ENCODE measurements around the gene SND1. TPM values are rescaled to one million over a fixed set of nuclear protein-coding genes. Genes with fewer than 3 reads are reported as not detected.

Gene SND1
- total RNA-seq, 4 donors from 2014 or later: 84.2 to 98.8 (median 93.4) TPM

GRCh38 chr7:128131115-128131514, 479.1 kb downstream of the SND1 start:
- Histone ChIP-seq H3K27me3 (peaks cover 0 to 82% (median 6%) of the 10 kb centered on the region in 4 donors), H3K4me1 (peaks cover 10 to 19% (median 14%) of the 10 kb centered on the region in 3 donors), H3K9me3 (no peaks in the 10 kb centered on the region), H3K4me3 (no peak overlapping the region), H3K36me3 (no peaks in the 10 kb centered on the region), H3K27ac (no peak overlapping the region)
- intact Hi-C loops (cut with DNase I): loop anchor here (5.0 to 10.0 kb wide), 2 partner anchors 86 to 416 kb away; no protein-coding TSS in a partner anchor
- 68 to 92% methylated on average over 2 of the region's 2 CpGs for WGBS, 2 donors
- no peak for TF ChIP-seq CTCF (IDR thresholded peaks at IDR 0.05)
- TF ChIP-seq POLR2A (IDR thresholded peaks at IDR 0.05): no peak
- no peak for DNase-seq

GRCh38 chr7:128131731-128132130, 479.7 kb downstream of the SND1 start:
- peaks cover 0 to 87% (median 6%) of the 10 kb centered on the region in 4 donors for H3K27me3 ChIP-seq
- TF ChIP-seq POLR2A (IDR thresholded peaks at IDR 0.05) (no peak), CTCF (IDR thresholded peaks at IDR 0.05) (no peak)

GRCh38 chr7:128132426-128133069, 480.6 kb downstream of the SND1 start:
- Histone ChIP-seq H3K36me3 (no peaks in the 10 kb centered on the region), H3K27ac (no peak overlapping the region), H3K9me3 (no peaks in the 10 kb centered on the region), H3K4me1 (peaks cover 10 to 23% (median 18%) of the 10 kb centered on the region in 3 donors), H3K27me3 (peaks cover 0 to 87% (median 8%) of the 10 kb centered on the region in 4 donors), H3K4me3 (no peak overlapping the region)
- no peak for DNase-seq
- TF ChIP-seq POLR2A (IDR thresholded peaks at IDR 0.05) (no peak), CTCF (IDR thresholded peaks at IDR 0.05) (no peak)
- intact Hi-C loops (cut with DNase I): loop anchor here (5.0 to 10.0 kb wide), 2 partner anchors 85 to 418 kb away; no protein-coding TSS in a partner anchor
- 62 to 75% methylated on average over 9 of the region's 9 CpGs for whole genome bisulfite sequencing, 2 donors

More at GRCh38 chr7:128131731-128132130, 479.7 kb downstream of the SND1 start:
- DNase-seq: no peak
- 67 to 69% methylated on average over 4 of the region's 4 CpGs for WGBS, 2 donors
- intact Hi-C loops (cut with DNase I): loop anchor here (5.0 to 10.0 kb wide), 2 partner anchors 86 to 417 kb away; no protein-coding TSS in a partner anchor
- Histone ChIP-seq H3K4me1 (peaks cover 10 to 23% (median 18%) of the 10 kb centered on the region in 3 donors), H3K4me3 (no peak overlapping the region), H3K36me3 (no peaks in the 10 kb centered on the region), H3K27ac (no peak overlapping the region), H3K9me3 (no peaks in the 10 kb centered on the region)

- 3 to 30% methylated on average over 1 to 4 of the region's 6 CpGs for WGBS, 2 donors
- Histone ChIP-seq H3K4me3 (peak overlapping the region; percentile 32 to 73 (median 52)), H3K9me3 (no peaks in the 10 kb centered on the region), H3K4me1 (peaks cover 10 to 23% (median 18%) of the 10 kb centered on the region in 3 donors), H3K27me3 (peaks cover 0 to 94% (median 8%) of the 10 kb centered on the region in 4 donors), H3K36me3 (no peaks in the 10 kb centered on the region), H3K27ac (no peak overlapping the region)
- TF ChIP-seq CTCF (IDR thresholded peaks at IDR 0.05) (no peak), POLR2A (IDR thresholded peaks at IDR 0.05) (no peak)
- DNase-seq: no peak
- intact Hi-C loops (cut with DNase I): loop anchor here (5.0 to 10.0 kb wide), 2 partner anchors 72 to 420 kb away; no protein-coding TSS in a partner anchor
These were observed 483.1 kb downstream of the SND1 start for GRCh38 chr7:128135159-128135514.

GRCh38 chr7:128135515-128136214, 483.7 kb downstream of the SND1 start:
- WGBS, 2 donors: 0 to 1% methylated on average over 10 to 20 of the region's 57 CpGs
- H3K36me3 ChIP-seq: no peaks in the 10 kb centered on the region
- H3K4me3 ChIP-seq: peak overlapping the region; percentile 32 to 73 (median 52)
- intact Hi-C loops (cut with DNase I): loop anchor here (5.0 to 10.0 kb wide), 2 partner anchors 72 to 421 kb away; no protein-coding TSS in a partner anchor
- no peak for DNase-seq
- no peak overlapping the region for H3K27ac ChIP-seq
- H3K9me3 ChIP-seq: no peaks in the 10 kb centered on the region
- peak; percentile 36 to 98 (median 90) for TF ChIP-seq CTCF (IDR thresholded peaks at IDR 0.05)
- no peak for TF ChIP-seq POLR2A (IDR thresholded peaks at IDR 0.05)
- H3K27me3 ChIP-seq: peaks cover 0 to 94% (median 8%) of the 10 kb centered on the region in 4 donors
- peaks cover 10 to 23% (median 18%) of the 10 kb centered on the region in 3 donors for H3K4me1 ChIP-seq

Measured in esophagus squamous epithelium (tissue), 5 donors.